GM23248 (cell line): ENCODE results near the gene PPP6R3.

Source experiments
- EZH2 ChIP-seq: fragments of 200-600 bp; sonication (generic); IDR thresholded peaks from 2 replicates; pipeline ENCODE4 v1.6.1; 2018; ENCODE audit warnings: antibody characterized with exemption, mild to moderate bottlenecking; ENCODE audit not compliant: insufficient read depth, poor library complexity, severe bottlenecking
- EZH2phosphoT487 ChIP-seq: fragments of 200-600 bp; sonication (generic); IDR thresholded peaks from 2 replicates; pipeline ENCODE4 v1.6.1; 2018; ENCODE audit warnings: antibody characterized with exemption, moderate library complexity, mild to moderate bottlenecking, low read depth; ENCODE audit not compliant: insufficient read depth

DNA sequence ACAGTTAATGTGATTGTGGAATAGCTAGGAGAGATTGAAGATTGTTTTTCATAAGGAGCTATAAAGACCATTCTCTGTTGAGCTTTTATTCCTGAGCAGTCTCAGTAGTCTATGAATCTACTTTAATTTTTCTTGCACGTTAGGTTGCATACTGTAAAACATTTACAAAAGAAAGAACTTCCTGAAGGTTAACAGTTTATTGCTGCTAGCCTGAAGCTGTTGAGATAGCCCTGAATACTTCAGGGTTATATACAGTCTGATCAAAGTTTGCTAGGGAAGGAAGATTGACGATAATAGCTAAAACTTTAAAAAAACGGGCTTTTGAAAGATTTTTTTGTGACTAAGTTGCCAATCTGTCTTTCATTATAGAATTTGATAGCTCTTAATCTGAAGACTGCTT lies 64.8 kb downstream of the PPP6R3 start:
- TF ChIP-seq EZH2 (no peak), EZH2phosphoT487 (no peak)
